IMR-90 (cell line): ENCODE measurements around the gene GPR15. TPM values are rescaled to one million over a fixed set of nuclear protein-coding genes. Genes with fewer than 3 reads are reported as not detected.

Experiments used
- ATAC-seq: fragments of 200-7000 bp; cut with Tn5 transposase; 2 replicates; pipeline ENCODE4 v1.9.1; 2020; ENCODE audit warnings: low read depth, mild to moderate bottlenecking, moderate library complexity
- BruUV-seq: library from RNA; stranded (reverse); fragments of 400-500 nt; replicated peaks from 2 replicates; lab custom pipeline; 2021; lab: Mats Ljungman, UMichigan
- CTCF ChIA-PET: fragments of 300-600 bp; formaldehyde crosslinking; extraction: SDS; loops from one replicate; lab custom pipeline; 2021; ENCODE audit warnings: antibody characterized with exemption; lab: Yijun Ruan, JAX
- POLR2A ChIA-PET: fragments of 300-600 bp; sonication (Branson Sonifier 250); formaldehyde crosslinking; loops from one replicate; lab custom pipeline; 2022; ENCODE audit warnings: antibody characterized with exemption; ENCODE audit not compliant: unreplicated experiment; lab: Charles Lee
- DNase-seq: peaks from one replicate; pipeline ENCODE4 v3.0.0; 2013
- H2AFZ ChIP-seq: replicated peaks from 2 replicates; pipeline ENCODE3; 2013; ENCODE audit warnings: low read length, mild to moderate bottlenecking; ENCODE audit not compliant: poor library complexity
- H2AK5ac ChIP-seq: 2 replicates; pipeline ENCODE4 v1.6.1; 2013; ENCODE audit warnings: low read depth, low read length, inconsistent platforms
- H2AK9ac ChIP-seq: replicated peaks from 2 replicates; pipeline ENCODE3; 2013; ENCODE audit warnings: mild to moderate bottlenecking, low read depth, low read length, moderate library complexity; ENCODE audit not compliant: poor library complexity
- H2BK120ac ChIP-seq: 2 replicates; pipeline ENCODE4 v1.6.1; 2013; ENCODE audit warnings: low read depth, low read length, inconsistent platforms
- H2BK15ac ChIP-seq: 3 replicates; pipeline ENCODE4 v1.6.1; 2013; ENCODE audit warnings: low read depth, low read length, inconsistent platforms
- H2BK20ac ChIP-seq: 2 replicates; pipeline ENCODE4 v1.6.1; 2013; ENCODE audit warnings: low read depth, mild to moderate bottlenecking, inconsistent platforms, low read length, moderate library complexity
- H2BK5ac ChIP-seq: 2 replicates; pipeline ENCODE4 v1.6.1; 2013; ENCODE audit warnings: mild to moderate bottlenecking, low read depth, low read length, inconsistent platforms; ENCODE audit not compliant: poor library complexity, severe bottlenecking
- H3K14ac ChIP-seq: replicated peaks from 2 replicates; pipeline ENCODE4 v1.6.1; 2013; ENCODE audit warnings: low read depth, low read length, inconsistent platforms
- H3K18ac ChIP-seq: 2 replicates; pipeline ENCODE4 v1.6.1; 2013; ENCODE audit warnings: low read depth, low read length, control low read depth
- H3K23ac ChIP-seq: 2 replicates; pipeline ENCODE4 v1.6.1; 2013; ENCODE audit warnings: low read depth, low read length, inconsistent platforms
- H3K27ac ChIP-seq: 2 replicates; pipeline ENCODE4 v1.5.1; 2013; ENCODE audit warnings: mild to moderate bottlenecking, control low read depth, low read length; ENCODE audit not compliant: insufficient read depth
- H3K27me3 ChIP-seq: 2 replicates; pipeline ENCODE4 v1.6.1; 2013; ENCODE audit warnings: low read length; ENCODE audit not compliant: control insufficient read depth, insufficient read depth
- H3K36me3 ChIP-seq: 2 replicates; pipeline ENCODE4 v1.6.1; 2013; ENCODE audit warnings: low read length, mixed read lengths; ENCODE audit not compliant: control insufficient read depth, insufficient read depth
- H3K4ac ChIP-seq: 2 replicates; pipeline ENCODE4 v1.6.1; 2013; ENCODE audit warnings: low read depth, low read length, inconsistent platforms
- H3K4me1 ChIP-seq: 2 replicates; pipeline ENCODE4 v1.6.1; 2013; ENCODE audit warnings: low read length, mixed read lengths; ENCODE audit not compliant: control insufficient read depth, insufficient read depth
- H3K4me2 ChIP-seq: 2 replicates; pipeline ENCODE4 v1.6.1; 2013; ENCODE audit warnings: low read depth, mild to moderate bottlenecking, control low read depth, low read length, moderate library complexity
- H3K4me3 ChIP-seq: 2 replicates; pipeline ENCODE4 v1.5.1; 2013; ENCODE audit warnings: low read depth, mild to moderate bottlenecking, control low read depth, low read length, moderate library complexity; ENCODE audit not compliant: insufficient read depth
- H3K56ac ChIP-seq: 2 replicates; pipeline ENCODE4 v1.6.1; 2013; ENCODE audit warnings: low read length, inconsistent platforms; ENCODE audit not compliant: insufficient read depth; ENCODE audit errors: extremely low read depth
- H3K79me1 ChIP-seq, 2 experiments: 2 replicates each; pipeline ENCODE4 v1.6.1; 2013; ENCODE audit warnings: low read length in 2 of 2, inconsistent platforms in 1 of 2, low read depth in 1 of 2
- H3K9ac ChIP-seq: 2 replicates; pipeline ENCODE4 v1.6.1; 2013; ENCODE audit warnings: low read depth, low read length, control low read depth
- H3K9me1 ChIP-seq: 2 replicates; pipeline ENCODE4 v1.6.1; 2013; ENCODE audit warnings: low read length, inconsistent platforms; ENCODE audit not compliant: insufficient read depth
- H3K9me3 ChIP-seq: 2 replicates; pipeline ENCODE4 v1.6.1; 2013; ENCODE audit warnings: low read length; ENCODE audit not compliant: control insufficient read depth, insufficient read depth
- H4K20me1 ChIP-seq: 2 replicates; pipeline ENCODE4 v1.6.1; 2013; ENCODE audit warnings: low read length, inconsistent platforms; ENCODE audit not compliant: insufficient read depth
- H4K5ac ChIP-seq: 2 replicates; pipeline ENCODE4 v1.6.1; 2013; ENCODE audit warnings: mild to moderate bottlenecking, low read depth, low read length, control low read depth
- H4K8ac ChIP-seq, 2 experiments: 2 replicates each; pipeline ENCODE4 v1.6.1; 2013; ENCODE audit warnings: low read depth in 2 of 2, low read length in 2 of 2, control low read depth in 1 of 2, inconsistent platforms in 1 of 2
- H4K91ac ChIP-seq: 2 replicates; pipeline ENCODE4 v1.6.1; 2013; ENCODE audit warnings: low read depth, low read length, inconsistent platforms; ENCODE audit not compliant: insufficient read depth
- BHLHE40 ChIP-seq: fragments of 150-350 bp; IDR thresholded peaks from 2 replicates; pipeline ENCODE4 v1.6.1; 2016; ENCODE audit warnings: mild to moderate bottlenecking, low read depth, low read length
- CEBPB ChIP-seq: IDR thresholded peaks from 2 replicates; pipeline ENCODE4 v1.6.1; 2012; ENCODE audit warnings: low read depth, low read length, improper control_type of control experiment
- CHD1 ChIP-seq: IDR thresholded peaks from 2 replicates; pipeline ENCODE4 v1.6.1; 2012; ENCODE audit warnings: low read depth, low read length, improper control_type of control experiment
- CTCF ChIP-seq: conservative IDR thresholded peaks from 2 replicates; pipeline ENCODE4 v1.5.1; 2012; ENCODE audit warnings: mild to moderate bottlenecking, low read depth, low read length, improper control_type of control experiment
- FOS ChIP-seq: fragments of 150-350 bp; IDR thresholded peaks from 2 replicates; pipeline ENCODE4 v1.6.1; 2016; ENCODE audit warnings: low read depth, low read length
- MAFK ChIP-seq: IDR thresholded peaks from 2 replicates; pipeline ENCODE4 v1.6.1; 2012; ENCODE audit warnings: low read depth, low read length, improper control_type of control experiment
- MAZ ChIP-seq: IDR thresholded peaks from 2 replicates; pipeline ENCODE4 v1.6.1; 2012; ENCODE audit warnings: low read depth, mild to moderate bottlenecking, low read length, improper control_type of control experiment, moderate library complexity, borderline replicate concordance
- MXI1 ChIP-seq: IDR thresholded peaks from 2 replicates; pipeline ENCODE4 v1.6.1; 2012; ENCODE audit warnings: low read depth, mild to moderate bottlenecking, low read length, moderate library complexity, borderline replicate concordance
- NFE2L2 ChIP-seq: fragments of 150-350 bp; IDR thresholded peaks from 2 replicates; pipeline ENCODE4 v1.6.1; 2016; ENCODE audit warnings: low read depth, mild to moderate bottlenecking, low read length
- POLR2A ChIP-seq: IDR thresholded peaks from 2 replicates; pipeline ENCODE4 v1.6.1; 2012; ENCODE audit warnings: mild to moderate bottlenecking, low read depth, low read length
- RAD21 ChIP-seq: IDR thresholded peaks from 2 replicates; pipeline ENCODE4 v1.6.1; 2012; ENCODE audit warnings: low read length, improper control_type of control experiment
- RCOR1 ChIP-seq: IDR thresholded peaks from 2 replicates; pipeline ENCODE4 v1.6.1; 2012; ENCODE audit warnings: mild to moderate bottlenecking, low read length, improper control_type of control experiment; ENCODE audit not compliant: insufficient replicate concordance
- RFX5 ChIP-seq: IDR thresholded peaks from 2 replicates; pipeline ENCODE4 v1.8.0; 2012; ENCODE audit warnings: low read depth, mild to moderate bottlenecking, low read length, moderate library complexity
- SMC3 ChIP-seq: fragments of 150-350 bp; IDR thresholded peaks from 2 replicates; pipeline ENCODE4 v1.6.1; 2016; ENCODE audit warnings: low read depth, mild to moderate bottlenecking, antibody characterized with exemption, low read length, moderate library complexity
- USF2 ChIP-seq: fragments of 150-350 bp; IDR thresholded peaks from 2 replicates; pipeline ENCODE4 v1.6.1; 2017; ENCODE audit warnings: mild to moderate bottlenecking, antibody characterized with exemption, low read length, low read depth
- WGBS, 2 experiments: methylation state at CpG; one replicate each; pipeline versions ENCODE4 v1.1.5 to v1.1.7; 2013; ENCODE audit warnings: missing lambda C conversion rate in 2 of 2; ENCODE audit not compliant: insufficient read length in 1 of 2; ENCODE audit errors: extremely low coverage in 2 of 2; 5-methylcytosine and 5-hydroxymethylcytosine counted together
- dilution Hi-C: fragments of 300-500 bp; cut with HindIII; formaldehyde crosslinking; loops from one replicate; pipeline ENCODE4 v1.14.3; 2018; ENCODE audit warnings: low sequenced_read_pairs; ENCODE audit not compliant: unreplicated experiment
- in situ Hi-C: fragments of 300-500 bp; cut with MboI; formaldehyde crosslinking; loops from 3 replicates; pipeline ENCODE4 v1.14.3; 2019; ENCODE audit warnings: low sequenced_read_pairs, inconsistent platforms, mixed read lengths
- intact Hi-C: fragments of 100-400 bp; cut with micrococcal nuclease; formaldehyde crosslinking; loops from 2 replicates; pipeline ENCODE4 v1.10.0; 2022
- polyA plus RNA-seq, 3 experiments: library from polyadenylated mRNA; depleted of rRNA; stranded (reverse); fragments of >200 nt; gene quantifications; 2 replicates each; pipeline ENCODE4 v1.2.3, GENCODE V29; 2012; ENCODE audit warnings: low replicate concordance in 1 of 3
- total RNA-seq: library from RNA; depleted of rRNA; stranded (reverse); fragments of >200 nt; gene quantifications from 2 replicates; pipeline ENCODE4 v1.2.3, GENCODE V29; 2012
- TF ChIP-seq, protein P1 (sequence below): fragments of 150-350 bp; IDR thresholded peaks from 2 replicates; pipeline ENCODE4 v1.6.1; 2016; ENCODE audit warnings: low read depth, mild to moderate bottlenecking, low read length, moderate library complexity, borderline replicate concordance

GPR15 gene
- total and polyA plus RNA-seq, 2 of the 4 experiments (the other 2 are of a cell fraction): not detected

DNA sequence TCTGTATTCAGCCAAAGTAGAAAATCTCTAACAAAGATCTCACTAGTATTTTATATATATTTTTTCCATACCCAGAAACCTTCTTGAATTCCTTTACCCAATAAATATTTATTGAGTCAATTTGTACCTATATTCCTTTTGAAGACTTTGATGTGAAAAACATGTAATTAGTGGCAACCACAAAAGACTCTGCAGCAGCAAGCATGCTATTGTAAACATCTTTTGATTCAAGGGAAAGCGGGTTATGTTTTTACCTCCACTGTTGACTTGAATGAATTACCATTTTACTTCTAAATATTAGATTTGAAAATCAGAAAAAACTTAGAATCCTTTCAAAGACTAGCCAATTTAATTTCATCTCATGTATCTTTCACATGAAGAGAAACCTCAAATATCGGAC, 2.4 kb downstream of the GPR15 start:
- Histone ChIP-seq H2BK5ac (no peak overlapping the region), H3K27me3 (peaks cover 7% of the 10 kb centered on the region), H3K27ac (no peak overlapping the region), H2BK120ac (no peak overlapping the region), H3K9me1 (no peaks in the 10 kb centered on the region), H4K5ac (no peak overlapping the region), H3K9me3 (no peaks in the 10 kb centered on the region), H3K79me1 (no peaks in the 10 kb centered on the region), H4K8ac (no peak overlapping the region), H2BK20ac (no peak overlapping the region), H3K4me1 (no peaks in the 10 kb centered on the region), H3K4me2 (no peak overlapping the region), H3K4me3 (no peak overlapping the region), H3K9ac (no peak overlapping the region), H3K23ac (no peak overlapping the region), H3K4ac (no peak overlapping the region), H4K20me1 (no peaks in the 10 kb centered on the region), H2AK9ac (no peak overlapping the region), H2AK5ac (no peak overlapping the region), H3K14ac (no peak overlapping the region), H4K91ac (no peak overlapping the region), H2AFZ (no peak overlapping the region), H3K18ac (no peak overlapping the region), H3K36me3 (no peaks in the 10 kb centered on the region), H3K56ac (no peak overlapping the region), H2BK15ac (no peak overlapping the region)
- no peak for TF ChIP-seq SMC3
- TF ChIP-seq CTCF: no peak
- TF ChIP-seq CHD1: no peak
- no peak for TF ChIP-seq POLR2A
- TF ChIP-seq CEBPB: no peak
- no peak for TF ChIP-seq MXI1
- no peak for TF ChIP-seq RFX5
- no peak for TF ChIP-seq FOS
- TF ChIP-seq USF2: no peak
- TF ChIP-seq NFE2L2: no peak
- no peak for TF ChIP-seq MAFK
- no peak for TF ChIP-seq RAD21
- no peak for TF ChIP-seq RCOR1
- no peak for TF ChIP-seq BHLHE40
- TF ChIP-seq MAZ: no peak
- TF ChIP-seq, protein P1, sequence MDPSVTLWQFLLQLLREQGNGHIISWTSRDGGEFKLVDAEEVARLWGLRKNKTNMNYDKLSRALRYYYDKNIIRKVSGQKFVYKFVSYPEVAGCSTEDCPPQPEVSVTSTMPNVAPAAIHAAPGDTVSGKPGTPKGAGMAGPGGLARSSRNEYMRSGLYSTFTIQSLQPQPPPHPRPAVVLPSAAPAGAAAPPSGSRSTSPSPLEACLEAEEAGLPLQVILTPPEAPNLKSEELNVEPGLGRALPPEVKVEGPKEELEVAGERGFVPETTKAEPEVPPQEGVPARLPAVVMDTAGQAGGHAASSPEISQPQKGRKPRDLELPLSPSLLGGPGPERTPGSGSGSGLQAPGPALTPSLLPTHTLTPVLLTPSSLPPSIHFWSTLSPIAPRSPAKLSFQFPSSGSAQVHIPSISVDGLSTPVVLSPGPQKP: no peak
- BruUV-seq: no TSS peak
- no CpG with 5 or more reads among the region's 2 CpGs for WGBS, 2 experiments
- intact Hi-C loops (no loop called here), in situ Hi-C loops (no loop called here), dilution Hi-C loops (no loop called here)
- ChIA-PET POLR2A (no interaction called here), CTCF (no interaction called here)
- no peak for ATAC-seq
- no peak for DNase-seq
